SK-N-SH (cell line): ENCODE data around the gene MAPK10.

Experiments
- ELF1 ChIP-seq: IDR thresholded peaks from 2 replicates; pipeline ENCODE4 v1.4.0; 2012
- EP300 ChIP-seq, 2 experiments: IDR thresholded peaks; 2 replicates each; pipeline versions ENCODE4 v1.4.0 to v1.6.1; 2012; ENCODE audit warnings: borderline replicate concordance in 1 of 2, low read depth in 1 of 2, low read length in 1 of 2
- FOXJ3 ChIP-seq: sonication (generic); formaldehyde crosslinking; IDR thresholded peaks from 2 replicates; pipeline ENCODE4 v1.5.1; 2020; ENCODE audit warnings: mild to moderate bottlenecking, missing genetic modification reagents
- JUND ChIP-seq: IDR thresholded peaks from 2 replicates; pipeline ENCODE4 v1.4.0; 2012
- NRF1 ChIP-seq: IDR thresholded peaks from 2 replicates; pipeline ENCODE4 v1.6.1; 2012; ENCODE audit warnings: low read depth, mild to moderate bottlenecking, low read length
- PBX3 ChIP-seq: IDR thresholded peaks from 2 replicates; pipeline ENCODE4; 2012
- POLR2AphosphoS5 ChIP-seq: IDR thresholded peaks from 2 replicates; pipeline ENCODE4 v1.6.1; 2012; ENCODE audit warnings: low read depth, low read length
- SIN3A ChIP-seq: IDR thresholded peaks from 2 replicates; pipeline ENCODE4 v1.6.1; 2012; ENCODE audit warnings: low read depth, mild to moderate bottlenecking, low read length, moderate library complexity, borderline replicate concordance
- SMC3 ChIP-seq: IDR thresholded peaks from 2 replicates; pipeline ENCODE4 v1.6.1; 2012; ENCODE audit warnings: low read depth, low read length, improper control_type of control experiment
- TCF12 ChIP-seq: IDR thresholded peaks from 2 replicates; pipeline ENCODE4 v1.4.0; 2012
- ZBTB33 ChIP-seq: IDR thresholded peaks from 2 replicates; pipeline ENCODE4 v1.4.0; 2012; ENCODE audit warnings: low read depth, borderline replicate concordance
- TF ChIP-seq, protein P1 (sequence below): fragments of 200-600 bp; sonication (generic); IDR thresholded peaks from 2 replicates; pipeline ENCODE4 v1.6.1; 2017; ENCODE audit warnings: antibody characterized with exemption, mild to moderate bottlenecking, moderate library complexity
- TF ChIP-seq, protein P2 (sequence below): IDR thresholded peaks from 2 replicates; pipeline ENCODE4 v1.4.0; 2012; ENCODE audit warnings: low read depth
- TF ChIP-seq, protein P3 (sequence below): fragments of 150-350 bp; IDR thresholded peaks from 2 replicates; pipeline ENCODE4 v1.6.1; 2016; ENCODE audit warnings: mild to moderate bottlenecking, low read depth, low read length

- no peak for TF ChIP-seq POLR2AphosphoS5
- TF ChIP-seq EP300 (IDR thresholded peaks at IDR 0.05; ENCODE audit: borderline replicate concordance in 1 of 2, low read depth in 1 of 2, low read length in 1 of 2): no peak
- TF ChIP-seq, protein P1, sequence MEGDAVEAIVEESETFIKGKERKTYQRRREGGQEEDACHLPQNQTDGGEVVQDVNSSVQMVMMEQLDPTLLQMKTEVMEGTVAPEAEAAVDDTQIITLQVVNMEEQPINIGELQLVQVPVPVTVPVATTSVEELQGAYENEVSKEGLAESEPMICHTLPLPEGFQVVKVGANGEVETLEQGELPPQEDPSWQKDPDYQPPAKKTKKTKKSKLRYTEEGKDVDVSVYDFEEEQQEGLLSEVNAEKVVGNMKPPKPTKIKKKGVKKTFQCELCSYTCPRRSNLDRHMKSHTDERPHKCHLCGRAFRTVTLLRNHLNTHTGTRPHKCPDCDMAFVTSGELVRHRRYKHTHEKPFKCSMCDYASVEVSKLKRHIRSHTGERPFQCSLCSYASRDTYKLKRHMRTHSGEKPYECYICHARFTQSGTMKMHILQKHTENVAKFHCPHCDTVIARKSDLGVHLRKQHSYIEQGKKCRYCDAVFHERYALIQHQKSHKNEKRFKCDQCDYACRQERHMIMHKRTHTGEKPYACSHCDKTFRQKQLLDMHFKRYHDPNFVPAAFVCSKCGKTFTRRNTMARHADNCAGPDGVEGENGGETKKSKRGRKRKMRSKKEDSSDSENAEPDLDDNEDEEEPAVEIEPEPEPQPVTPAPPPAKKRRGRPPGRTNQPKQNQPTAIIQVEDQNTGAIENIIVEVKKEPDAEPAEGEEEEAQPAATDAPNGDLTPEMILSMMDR: no peak
- TF ChIP-seq JUND: no peak
- no peak for TF ChIP-seq ELF1
- no peak for TF ChIP-seq ZBTB33
- TF ChIP-seq, protein P2, sequence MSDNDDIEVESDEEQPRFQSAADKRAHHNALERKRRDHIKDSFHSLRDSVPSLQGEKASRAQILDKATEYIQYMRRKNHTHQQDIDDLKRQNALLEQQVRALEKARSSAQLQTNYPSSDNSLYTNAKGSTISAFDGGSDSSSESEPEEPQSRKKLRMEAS: no peak
- no peak for TF ChIP-seq SMC3
- TF ChIP-seq PBX3: no peak
- TF ChIP-seq, protein P3, sequence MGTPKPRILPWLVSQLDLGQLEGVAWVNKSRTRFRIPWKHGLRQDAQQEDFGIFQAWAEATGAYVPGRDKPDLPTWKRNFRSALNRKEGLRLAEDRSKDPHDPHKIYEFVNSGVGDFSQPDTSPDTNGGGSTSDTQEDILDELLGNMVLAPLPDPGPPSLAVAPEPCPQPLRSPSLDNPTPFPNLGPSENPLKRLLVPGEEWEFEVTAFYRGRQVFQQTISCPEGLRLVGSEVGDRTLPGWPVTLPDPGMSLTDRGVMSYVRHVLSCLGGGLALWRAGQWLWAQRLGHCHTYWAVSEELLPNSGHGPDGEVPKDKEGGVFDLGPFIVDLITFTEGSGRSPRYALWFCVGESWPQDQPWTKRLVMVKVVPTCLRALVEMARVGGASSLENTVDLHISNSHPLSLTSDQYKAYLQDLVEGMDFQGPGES: no peak
- TF ChIP-seq SIN3A: no peak
- no peak for TF ChIP-seq FOXJ3 (CRISPR knock-in tag)
- no peak for TF ChIP-seq NRF1
- TF ChIP-seq TCF12: no peak
Measured at GRCh38 chr4:86261636-86262035, 98.2 kb downstream of the MAPK10 start.
